ENCODE results near the gene CD93.

DNA sequence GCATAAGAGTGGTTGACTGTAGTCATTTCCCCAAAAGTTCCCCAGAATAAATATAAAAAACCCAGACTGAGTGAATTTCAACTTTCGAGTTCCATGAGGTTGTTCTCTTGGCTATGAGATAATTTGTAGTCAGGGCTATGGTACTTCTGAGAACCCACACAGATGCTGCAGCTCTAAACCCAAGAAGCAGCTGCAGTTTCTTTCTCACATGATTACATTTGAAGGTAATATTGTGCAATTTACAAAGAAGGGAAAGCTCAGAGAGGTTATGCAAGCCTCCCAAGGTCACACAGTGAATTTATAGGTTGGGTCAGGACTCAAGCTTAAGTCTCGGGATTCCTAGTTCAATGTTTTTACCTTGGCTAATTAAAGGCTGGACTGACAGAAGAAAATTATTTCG, 29.7 kb upstream of the CD93 start:
- TF ChIP-seq RAD21 (IDR thresholded peaks at IDR 0.05; ENCODE audit: low read depth) (no peak), TAF1 (IDR thresholded peaks at IDR 0.05; ENCODE audit: low read depth) (no peak), EP300 (IDR thresholded peaks at IDR 0.05; ENCODE audit: borderline replicate concordance) (no peak), YY1 (IDR thresholded peaks at IDR 0.05; ENCODE audit: low read depth) (no peak), TCF12 (IDR thresholded peaks at IDR 0.05; ENCODE audit: low read depth) (no peak), CREB1 (IDR thresholded peaks at IDR 0.05; ENCODE audit: low read depth) (no peak), TEAD4 (IDR thresholded peaks at IDR 0.05) (no peak)
- TF ChIP-seq, protein P1, sequence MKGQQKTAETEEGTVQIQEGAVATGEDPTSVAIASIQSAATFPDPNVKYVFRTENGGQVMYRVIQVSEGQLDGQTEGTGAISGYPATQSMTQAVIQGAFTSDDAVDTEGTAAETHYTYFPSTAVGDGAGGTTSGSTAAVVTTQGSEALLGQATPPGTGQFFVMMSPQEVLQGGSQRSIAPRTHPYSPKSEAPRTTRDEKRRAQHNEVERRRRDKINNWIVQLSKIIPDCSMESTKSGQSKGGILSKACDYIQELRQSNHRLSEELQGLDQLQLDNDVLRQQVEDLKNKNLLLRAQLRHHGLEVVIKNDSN (IDR thresholded peaks at IDR 0.05) = no peak
- TF ChIP-seq, protein P2, sequence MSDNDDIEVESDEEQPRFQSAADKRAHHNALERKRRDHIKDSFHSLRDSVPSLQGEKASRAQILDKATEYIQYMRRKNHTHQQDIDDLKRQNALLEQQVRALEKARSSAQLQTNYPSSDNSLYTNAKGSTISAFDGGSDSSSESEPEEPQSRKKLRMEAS (IDR thresholded peaks at IDR 0.05) = no peak
- TF ChIP-seq, protein P3, sequence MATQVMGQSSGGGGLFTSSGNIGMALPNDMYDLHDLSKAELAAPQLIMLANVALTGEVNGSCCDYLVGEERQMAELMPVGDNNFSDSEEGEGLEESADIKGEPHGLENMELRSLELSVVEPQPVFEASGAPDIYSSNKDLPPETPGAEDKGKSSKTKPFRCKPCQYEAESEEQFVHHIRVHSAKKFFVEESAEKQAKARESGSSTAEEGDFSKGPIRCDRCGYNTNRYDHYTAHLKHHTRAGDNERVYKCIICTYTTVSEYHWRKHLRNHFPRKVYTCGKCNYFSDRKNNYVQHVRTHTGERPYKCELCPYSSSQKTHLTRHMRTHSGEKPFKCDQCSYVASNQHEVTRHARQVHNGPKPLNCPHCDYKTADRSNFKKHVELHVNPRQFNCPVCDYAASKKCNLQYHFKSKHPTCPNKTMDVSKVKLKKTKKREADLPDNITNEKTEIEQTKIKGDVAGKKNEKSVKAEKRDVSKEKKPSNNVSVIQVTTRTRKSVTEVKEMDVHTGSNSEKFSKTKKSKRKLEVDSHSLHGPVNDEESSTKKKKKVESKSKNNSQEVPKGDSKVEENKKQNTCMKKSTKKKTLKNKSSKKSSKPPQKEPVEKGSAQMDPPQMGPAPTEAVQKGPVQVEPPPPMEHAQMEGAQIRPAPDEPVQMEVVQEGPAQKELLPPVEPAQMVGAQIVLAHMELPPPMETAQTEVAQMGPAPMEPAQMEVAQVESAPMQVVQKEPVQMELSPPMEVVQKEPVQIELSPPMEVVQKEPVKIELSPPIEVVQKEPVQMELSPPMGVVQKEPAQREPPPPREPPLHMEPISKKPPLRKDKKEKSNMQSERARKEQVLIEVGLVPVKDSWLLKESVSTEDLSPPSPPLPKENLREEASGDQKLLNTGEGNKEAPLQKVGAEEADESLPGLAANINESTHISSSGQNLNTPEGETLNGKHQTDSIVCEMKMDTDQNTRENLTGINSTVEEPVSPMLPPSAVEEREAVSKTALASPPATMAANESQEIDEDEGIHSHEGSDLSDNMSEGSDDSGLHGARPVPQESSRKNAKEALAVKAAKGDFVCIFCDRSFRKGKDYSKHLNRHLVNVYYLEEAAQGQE (IDR thresholded peaks at IDR 0.05; ENCODE audit: low read depth) = no peak
